Neutrophil (primary cell): ENCODE results near the gene LILRB1.

Experiments used
- H3K27ac ChIP-seq: fragments of 200-600 bp; sonication (generic); 2 replicates; pipeline ENCODE4 v1.5.1; 2016; ENCODE audit warnings: mild to moderate bottlenecking, moderate library complexity
- H3K27me3 ChIP-seq: fragments of 200-600 bp; sonication (generic); 2 replicates; pipeline ENCODE4 v1.6.0; 2016; ENCODE audit warnings: mild to moderate bottlenecking
- H3K36me3 ChIP-seq: fragments of 200-600 bp; sonication (generic); 2 replicates; pipeline ENCODE4 v1.5.1; 2017
- H3K4me1 ChIP-seq, 2 experiments: fragments of 200-600 bp in 1 of 2; sonication (generic) in 1 of 2; 1 replicate in 1 of 2; 2 replicates in 1 of 2; pipeline versions ENCODE4 v1.5.1 to v1.6.1; 2013 to 2016; ENCODE audit warnings: low read depth in 1 of 2, low read length in 1 of 2, mild to moderate bottlenecking in 1 of 2, moderate library complexity in 1 of 2; ENCODE audit not compliant: control insufficient read depth in 1 of 2, insufficient read depth in 1 of 2
- H3K4me3 ChIP-seq, 2 experiments: fragments of 200-600 bp in 1 of 2; sonication (generic) in 1 of 2; 1 replicate in 1 of 2; 2 replicates in 1 of 2; pipeline ENCODE4 v1.5.1; 2013 to 2016; ENCODE audit warnings: low read depth in 1 of 2, low read length in 1 of 2, mild to moderate bottlenecking in 1 of 2, moderate library complexity in 1 of 2
- H3K9me3 ChIP-seq: fragments of 200-600 bp; sonication (generic); 2 replicates; pipeline ENCODE4 v1.5.1; 2016
- CTCF ChIP-seq: fragments of 200-600 bp; sonication (generic); IDR thresholded peaks from 2 replicates; pipeline ENCODE4 v1.5.1; 2016; ENCODE audit warnings: antibody characterized with exemption

Gene LILRB1

GRCh38 chr19:54684527-54684926 lies 54.2 kb downstream of the LILRB1 start:
- TF ChIP-seq CTCF: no peak
- Histone ChIP-seq H3K9me3 (no peaks in the 10 kb centered on the region), H3K4me1 (peaks cover 3 to 4% of the 10 kb centered on the region in 2 experiments), H3K27me3 (peaks cover 59% of the 10 kb centered on the region), H3K4me3 (no peak overlapping the region), H3K36me3 (no peaks in the 10 kb centered on the region), H3K27ac (no peak overlapping the region)
